Vagina (tissue), 2 donors: ENCODE data around the gene PTPRN2. TPM values are rescaled to one million over a fixed set of nuclear protein-coding genes. Genes with fewer than 3 reads are reported as not detected.

Source experiments
- DNase-seq, 2 donors: peaks; one replicate each; pipeline ENCODE4 v3.0.0-alpha.2; 2017; ENCODE audit errors: extremely low spot score in 2 of 2
- H3K27ac ChIP-seq: fragments of 200-600 bp; sonication (generic); one replicate; pipeline ENCODE4 v1.5.1; 2019
- H3K27me3 ChIP-seq: fragments of 200-600 bp; sonication (generic); one replicate; pipeline ENCODE4 v1.5.1; 2019
- H3K36me3 ChIP-seq, 2 donors: fragments of 200-600 bp; sonication (generic); one replicate each; pipeline ENCODE4 v1.5.1; 2017 to 2019
- H3K4me1 ChIP-seq: fragments of 200-600 bp; sonication (generic); one replicate; pipeline ENCODE4 v1.5.1; 2019
- H3K4me3 ChIP-seq, 2 donors: fragments of 200-600 bp; sonication (generic); 1 replicate in 1 of 2; 2 replicates in 1 of 2; pipeline ENCODE4 v1.5.1; 2016 to 2019
- H3K9me3 ChIP-seq: fragments of 200-600 bp; sonication (generic); one replicate; pipeline ENCODE4 v1.5.1; 2019
- CTCF ChIP-seq, 3 experiments: fragments of 450-650 bp in 2 of 3; fragments of 200-600 bp in 1 of 3; sonication (generic) in 1 of 3; IDR thresholded peaks; one replicate each; pipeline ENCODE4 v1.5.1; 2017 to 2019; ENCODE audit warnings: antibody characterized with exemption in 3 of 3, mild to moderate bottlenecking in 2 of 3, moderate library complexity in 2 of 3
- POLR2A ChIP-seq, 2 donors: fragments of 450-650 bp; IDR thresholded peaks; one replicate each; pipeline ENCODE4 v1.6.1; 2017; ENCODE audit warnings: antibody characterized with exemption in 2 of 2, mild to moderate bottlenecking in 2 of 2, moderate library complexity in 2 of 2
- POLR2AphosphoS5 ChIP-seq, 2 donors: sonication (generic); formaldehyde crosslinking; IDR thresholded peaks; one replicate each; pipeline ENCODE4 v1.9.0; 2017; ENCODE audit warnings: antibody characterized with exemption in 2 of 2, mild to moderate bottlenecking in 2 of 2, low read depth in 1 of 2; ENCODE audit not compliant: insufficient read depth in 1 of 2
- intact Hi-C: fragments of 100-400 bp; cut with DNase I; formaldehyde crosslinking; loops from one replicate; pipeline ENCODE4 v1.15.1; 2023
- total RNA-seq: library from RNA; depleted of rRNA; stranded (reverse); fragments of >200 nt; gene quantifications from one replicate; pipeline ENCODE4 v1.2.3, GENCODE V29; 2016

Gene PTPRN2
- total RNA-seq, 1 donor from 2014 or later, result 7.4 TPM

- Histone ChIP-seq H3K27me3 (no peaks in the 10 kb centered on the region), H3K9me3 (no peaks in the 10 kb centered on the region), H3K27ac (no peak overlapping the region), H3K36me3 (no peaks in the 10 kb centered on the region), H3K4me3 (no peak overlapping the region), H3K4me1 (no peaks in the 10 kb centered on the region)
- no peak for TF ChIP-seq POLR2A (IDR thresholded peaks at IDR 0.05)
- no peak for TF ChIP-seq CTCF (IDR thresholded peaks at IDR 0.05)
- TF ChIP-seq POLR2AphosphoS5 (IDR thresholded peaks at IDR 0.05; ENCODE audit: insufficient read depth in 1 of 2, low read depth in 1 of 2), result no peak
- intact Hi-C loops, result no loop called here
- no peak for DNase-seq
Observed at GRCh38 chr7:158471716-158472115, 115.9 kb downstream of the PTPRN2 start.

- H3K4me1 ChIP-seq, result no peaks in the 10 kb centered on the region
- TF ChIP-seq POLR2A (IDR thresholded peaks at IDR 0.05) (no peak), CTCF (IDR thresholded peaks at IDR 0.05) (no peak), POLR2AphosphoS5 (IDR thresholded peaks at IDR 0.05; ENCODE audit: insufficient read depth in 1 of 2, low read depth in 1 of 2) (no peak)
- no peaks in the 10 kb centered on the region for H3K36me3 ChIP-seq
- H3K4me3 ChIP-seq, result no peak overlapping the region
- no peaks in the 10 kb centered on the region for H3K27me3 ChIP-seq
- intact Hi-C loops, result no loop called here
- H3K9me3 ChIP-seq, result no peaks in the 10 kb centered on the region
- no peak for DNase-seq
- H3K27ac ChIP-seq, result no peak overlapping the region
Observed at GRCh38 chr7:158470336-158470735, 117.3 kb downstream of the PTPRN2 start.

GRCh38 chr7:158469396-158470051, 118.1 kb downstream of the PTPRN2 start:
- TF ChIP-seq POLR2A (IDR thresholded peaks at IDR 0.05) (no peak), CTCF (IDR thresholded peaks at IDR 0.05) (no peak), POLR2AphosphoS5 (IDR thresholded peaks at IDR 0.05; ENCODE audit: insufficient read depth in 1 of 2, low read depth in 1 of 2) (no peak)
- intact Hi-C loops, result no loop called here
- H3K27ac ChIP-seq, result no peak overlapping the region

GRCh38 chr7:158468700-158469296, 118.8 kb downstream of the PTPRN2 start:
- H3K4me3 ChIP-seq, result no peak overlapping the region
- intact Hi-C loops, result no loop called here
- no peaks in the 10 kb centered on the region for H3K9me3 ChIP-seq
- H3K36me3 ChIP-seq, result no peaks in the 10 kb centered on the region
- no peaks in the 10 kb centered on the region for H3K4me1 ChIP-seq
- H3K27me3 ChIP-seq, result no peaks in the 10 kb centered on the region
- no peak for TF ChIP-seq POLR2A (IDR thresholded peaks at IDR 0.05)
- no peak for TF ChIP-seq CTCF (IDR thresholded peaks at IDR 0.05)
- TF ChIP-seq POLR2AphosphoS5 (IDR thresholded peaks at IDR 0.05; ENCODE audit: insufficient read depth in 1 of 2, low read depth in 1 of 2), result no peak
- no peak overlapping the region for H3K27ac ChIP-seq
- no peak for DNase-seq

More at GRCh38 chr7:158469396-158470051, 118.1 kb downstream of the PTPRN2 start:
- DNase-seq, result no peak
- no peak overlapping the region for H3K4me3 ChIP-seq
- H3K4me1 ChIP-seq, result no peaks in the 10 kb centered on the region
- H3K36me3 ChIP-seq, result no peaks in the 10 kb centered on the region
- H3K9me3 ChIP-seq, result no peaks in the 10 kb centered on the region
- H3K27me3 ChIP-seq, result no peaks in the 10 kb centered on the region

GRCh38 chr7:158468181-158468580, 119.4 kb downstream of the PTPRN2 start:
- Histone ChIP-seq H3K27ac (no peak overlapping the region), H3K4me1 (no peaks in the 10 kb centered on the region), H3K27me3 (no peaks in the 10 kb centered on the region), H3K9me3 (no peaks in the 10 kb centered on the region), H3K4me3 (no peak overlapping the region), H3K36me3 (no peaks in the 10 kb centered on the region)
- intact Hi-C loops, result no loop called here
- no peak for DNase-seq
- TF ChIP-seq POLR2A (IDR thresholded peaks at IDR 0.05), result no peak
